Heart left ventricle (tissue), 16 donors: ENCODE results near the gene NETO2. TPM values are rescaled to one million over a fixed set of nuclear protein-coding genes. Genes with fewer than 3 reads are reported as not detected.

Experiments used
- ATAC-seq, 4 donors: fragments of 200-7000 bp; cut with Tn5 transposase; one replicate each; pipeline ENCODE4 v1.9.1; 2020 to 2022; ENCODE audit warnings: moderate library complexity in 4 of 4, mild to moderate bottlenecking in 3 of 4, moderate number of reproducible peaks in 1 of 4
- DNase-seq, 5 donors: peaks; one replicate each; pipeline ENCODE4 v3.0.0-alpha.2; 2020
- H3K27ac ChIP-seq, 12 donors: fragments of 200-600 bp; sonication (generic) in 4 of 12; one replicate each; pipeline versions ENCODE4 v1.5.0 to v1.8.0; 2016 to 2022; ENCODE audit warnings: mild to moderate bottlenecking in 2 of 12
- H3K27me3 ChIP-seq, 9 donors: fragments of 200-600 bp; sonication (generic) in 2 of 9; one replicate each; pipeline versions ENCODE4 v1.5.1 to v1.8.0; 2016 to 2022; ENCODE audit warnings: mild to moderate bottlenecking in 3 of 9
- H3K36me3 ChIP-seq, 9 donors: fragments of 200-600 bp; sonication (generic) in 2 of 9; one replicate each; pipeline versions ENCODE4 v1.5.0 to v1.8.0; 2018 to 2022; ENCODE audit warnings: mild to moderate bottlenecking in 2 of 9
- H3K4me1 ChIP-seq, 12 donors: fragments of 200-600 bp; sonication (generic) in 4 of 12; one replicate each; pipeline versions ENCODE4 v1.5.0 to v1.8.0; 2016 to 2022; ENCODE audit warnings: mild to moderate bottlenecking in 3 of 12
- H3K4me3 ChIP-seq, 12 donors: fragments of 200-600 bp; sonication (generic) in 4 of 12; one replicate each; pipeline versions ENCODE4 v1.5.0 to v1.8.0; 2017 to 2022; ENCODE audit warnings: mild to moderate bottlenecking in 9 of 12, moderate library complexity in 4 of 12
- H3K9me3 ChIP-seq, 12 donors: fragments of 200-600 bp; sonication (generic) in 4 of 12; one replicate each; pipeline versions ENCODE4 v1.5.0 to v1.8.0; 2016 to 2022; ENCODE audit warnings: mild to moderate bottlenecking in 1 of 12
- POLR2A ChIP-seq, 2 donors: fragments of 450-650 bp; IDR thresholded peaks; one replicate each; pipeline ENCODE4 v1.6.1; 2017; ENCODE audit warnings: antibody characterized with exemption in 2 of 2, mild to moderate bottlenecking in 2 of 2, moderate library complexity in 2 of 2
- WGBS, 4 donors: extraction: QIAGEN DNeasy Blood & Tissue Kit in 2 of 4; methylation state at CpG; one replicate each; pipeline versions ENCODE4 v1.1.5 to v1.1.7; 2013 to 2018; 5-methylcytosine and 5-hydroxymethylcytosine counted together
- intact Hi-C, 10 donors: fragments of 100-400 bp; cut with DNase I; formaldehyde crosslinking; loops; one replicate each; pipeline versions ENCODE4 v1.11.1 to v1.14.2; 2022
- polyA plus RNA-seq, 2 donors: library from polyadenylated mRNA; stranded (reverse); fragments of 200-250 nt; gene quantifications; one replicate each; pipeline ENCODE4 v1.2.3, GENCODE V29; 2013
- total RNA-seq, 9 donors: library from RNA; depleted of rRNA in 2 of 9; stranded (reverse); fragments of >200 nt in 2 of 9; fragmentation: NEBNext Ultra II Directional in 3 of 9; extraction: Animal tissue kit (Norgen Biotek cat#: 25700) in 3 of 9; gene quantifications; one replicate each; pipeline versions ENCODE4 v1.1.0 to v1.2.4, GENCODE V29; 2016 to 2023
- TF ChIP-seq, protein P1 (sequence below), 12 donors: fragments of 200-600 bp; sonication (generic) in 4 of 12; IDR thresholded peaks; one replicate each; pipeline versions ENCODE4 v1.5.0 to v1.8.0; 2018 to 2022; ENCODE audit warnings: antibody characterized with exemption in 12 of 12, mild to moderate bottlenecking in 5 of 12
- donor health status: ischemic (EF 13 %, LVEDD 7.1; RV severe dilation, severe dysfunction).
- donor health status: healthy with polysubstance abuse.
- donor health status: DM: no; HTN: yes; CAD: no.
- donor health status: DM: no; HTN: no; CAD: no.
- donor health status: ischemic (EF 25% LVEDD 6.9; RV normal size, moderate dysfunction).
- donor health status: ischemic (EF 25% LVEDD 5.7; RV mildly dilated, moderate dysfunction).
- donor health status: healthy.
- donor health status: DM: yes; HTN: yes; CAD: no.
- donor health status: ischemic (EF 35%, LVEDD 5.7; RV mildly dilated, moderate dysfunction).
- donor health status: nonischemic (EF 11% LVEDD 7.7; RV severe dilation, severe dysfunction).
- donor health status: DM: yes; HTN: yes; CAD: no.
- donor health status: PGD.
- donor health status: ischemic (EF 29% LVEDD 5.4; RV normal size, mild dysfunction).
- donor health status: nonischemic (EF 23%, LVEDD 6.1; RV moderate dilation, normal function).

The NETO2 gene
- total and polyA plus RNA-seq, 11 donors, result 1.0 to 7.8 (median 2.3) TPM

GRCh38 chr16:47096297-47096696 is 47.4 kb downstream of the NETO2 start:
- intact Hi-C loops, result no loop called here
- no peaks in the 10 kb centered on the region for H3K9me3 ChIP-seq
- no peak overlapping the region for H3K4me3 ChIP-seq
- H3K27ac ChIP-seq, result no peak overlapping the region
- no peaks in the 10 kb centered on the region for H3K4me1 ChIP-seq
- TF ChIP-seq, protein P1, sequence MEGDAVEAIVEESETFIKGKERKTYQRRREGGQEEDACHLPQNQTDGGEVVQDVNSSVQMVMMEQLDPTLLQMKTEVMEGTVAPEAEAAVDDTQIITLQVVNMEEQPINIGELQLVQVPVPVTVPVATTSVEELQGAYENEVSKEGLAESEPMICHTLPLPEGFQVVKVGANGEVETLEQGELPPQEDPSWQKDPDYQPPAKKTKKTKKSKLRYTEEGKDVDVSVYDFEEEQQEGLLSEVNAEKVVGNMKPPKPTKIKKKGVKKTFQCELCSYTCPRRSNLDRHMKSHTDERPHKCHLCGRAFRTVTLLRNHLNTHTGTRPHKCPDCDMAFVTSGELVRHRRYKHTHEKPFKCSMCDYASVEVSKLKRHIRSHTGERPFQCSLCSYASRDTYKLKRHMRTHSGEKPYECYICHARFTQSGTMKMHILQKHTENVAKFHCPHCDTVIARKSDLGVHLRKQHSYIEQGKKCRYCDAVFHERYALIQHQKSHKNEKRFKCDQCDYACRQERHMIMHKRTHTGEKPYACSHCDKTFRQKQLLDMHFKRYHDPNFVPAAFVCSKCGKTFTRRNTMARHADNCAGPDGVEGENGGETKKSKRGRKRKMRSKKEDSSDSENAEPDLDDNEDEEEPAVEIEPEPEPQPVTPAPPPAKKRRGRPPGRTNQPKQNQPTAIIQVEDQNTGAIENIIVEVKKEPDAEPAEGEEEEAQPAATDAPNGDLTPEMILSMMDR (IDR thresholded peaks at IDR 0.05), result no peak
- no peak for TF ChIP-seq POLR2A (IDR thresholded peaks at IDR 0.05)
- 85 to 100% (median 88%) methylated on average over 1 of the region's 1 CpG for WGBS, 4 donors
- DNase-seq (no peak), ATAC-seq (no peak)
- no peaks in the 10 kb centered on the region for H3K36me3 ChIP-seq
- no peaks in the 10 kb centered on the region for H3K27me3 ChIP-seq

- Histone ChIP-seq H3K9me3 (no peaks in the 10 kb centered on the region), H3K4me1 (peaks cover 0 to 3% (median 0%) of the 10 kb centered on the region in 12 donors), H3K4me3 (no peak overlapping the region), H3K36me3 (peaks cover 0 to 4% (median 0%) of the 10 kb centered on the region in 9 donors), H3K27me3 (no peaks in the 10 kb centered on the region), H3K27ac (no peak overlapping the region)
- intact Hi-C loops, result no loop called here
- DNase-seq (no peak), ATAC-seq (no peak)
- WGBS, 4 donors, result 88 to 95% (median 91%) methylated on average over 6 of the region's 6 CpGs
- TF ChIP-seq POLR2A (IDR thresholded peaks at IDR 0.05), result no peak
- TF ChIP-seq, protein P1 (IDR thresholded peaks at IDR 0.05), result no peak
Measured at GRCh38 chr16:47084198-47084597, 59.5 kb downstream of the NETO2 start.

DNA sequence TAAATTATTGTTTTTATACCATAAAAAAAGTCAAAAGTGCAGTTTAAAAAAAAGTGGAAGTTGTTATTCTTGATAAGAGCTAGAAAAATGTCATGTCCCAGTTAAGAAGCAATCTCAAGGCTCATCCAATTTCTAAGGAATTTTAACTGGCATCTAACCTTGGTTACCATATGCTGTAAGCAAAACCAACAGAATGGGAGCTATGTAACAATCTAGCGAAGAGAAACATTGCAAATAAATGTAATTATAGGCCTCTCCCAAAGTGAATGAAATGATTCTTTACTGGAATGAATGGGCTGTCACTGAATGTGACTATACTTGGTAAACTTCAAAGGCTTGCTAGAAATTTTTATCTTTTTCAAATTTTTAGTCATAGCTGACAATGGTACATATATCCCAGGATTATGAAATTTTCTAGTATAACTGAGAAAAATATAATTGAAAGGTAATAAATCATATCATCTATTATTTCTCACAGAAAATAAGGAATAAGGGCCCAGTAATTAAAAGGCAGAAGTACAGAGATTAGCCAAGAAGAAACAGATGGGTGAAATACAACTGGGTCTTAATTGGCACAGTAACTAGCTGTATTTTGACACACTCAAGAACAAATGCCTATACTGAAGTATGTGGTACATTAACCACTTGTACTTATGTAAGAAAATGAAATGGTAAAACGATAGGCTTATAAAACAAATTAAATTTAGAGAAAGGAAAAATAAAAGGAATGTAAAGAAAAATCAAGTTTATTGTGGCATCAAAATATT is 61.5 kb downstream of the NETO2 start:
- TF ChIP-seq, protein P1 (IDR thresholded peaks at IDR 0.05), result no peak
- TF ChIP-seq POLR2A (IDR thresholded peaks at IDR 0.05), result no peak
- Histone ChIP-seq H3K4me3 (no peak overlapping the region), H3K9me3 (no peaks in the 10 kb centered on the region), H3K4me1 (peaks cover 0 to 2% (median 0%) of the 10 kb centered on the region in 12 donors), H3K27me3 (no peaks in the 10 kb centered on the region), H3K36me3 (peaks cover 0 to 4% (median 0%) of the 10 kb centered on the region in 9 donors), H3K27ac (no peak overlapping the region)
- no peak for ATAC-seq
- intact Hi-C loops, result no loop called here
- DNase-seq, result no peak
- WGBS, 4 donors, result 94 to 98% (median 95%) methylated on average over 2 of the region's 2 CpGs

- no peaks in the 10 kb centered on the region for H3K27me3 ChIP-seq
- H3K4me3 ChIP-seq, result no peak overlapping the region
- no peaks in the 10 kb centered on the region for H3K4me1 ChIP-seq
- TF ChIP-seq, protein P1 (IDR thresholded peaks at IDR 0.05), result no peak
- no peak for TF ChIP-seq POLR2A (IDR thresholded peaks at IDR 0.05)
- no peaks in the 10 kb centered on the region for H3K9me3 ChIP-seq
- no peak overlapping the region for H3K27ac ChIP-seq
- DNase-seq, result no peak
- intact Hi-C loops, result no loop called here
- ATAC-seq, result no peak
- 88 to 97% (median 90%) methylated on average over 1 of the region's 1 CpG for WGBS, 4 donors
- H3K36me3 ChIP-seq, result peaks cover 0 to 4% (median 0%) of the 10 kb centered on the region in 9 donors
Measured at GRCh38 chr16:47081115-47081514, 62.6 kb downstream of the NETO2 start.
